Keratinocyte (primary cell): Measurements from ENCODE around the gene FANCC. TPM values are rescaled to one million over a fixed set of nuclear protein-coding genes. Genes with fewer than 3 reads are reported as not detected.

Source experiments
- DNase-seq: peaks from one replicate; pipeline ENCODE4 v3.0.0-alpha.2; 2011; ENCODE audit warnings: low read depth, missing footprints, low spot score
- FAIRE-seq: peaks from 2 replicates; lab custom pipeline; 2011; peaks lifted over from hg19 to GRCh38; lab: Jason Lieb, UNC
- H2AFZ ChIP-seq: 2 replicates; pipeline ENCODE4 v1.6.0; 2012; ENCODE audit warnings: low read length, control low read depth, inconsistent platforms; ENCODE audit not compliant: control insufficient read depth
- H3K27ac ChIP-seq: 2 replicates; pipeline ENCODE4 v1.5.1; 2011; ENCODE audit warnings: low read length; ENCODE audit not compliant: control insufficient read depth, insufficient read depth
- H3K27me3 ChIP-seq: 3 replicates; pipeline ENCODE4 v1.6.0; 2011; ENCODE audit warnings: low read length; ENCODE audit not compliant: control insufficient read depth, insufficient read depth; ENCODE audit errors: extremely low read depth
- H3K36me3 ChIP-seq, 2 experiments: 2 replicates in 1 of 2; 3 replicates in 1 of 2; pipeline ENCODE4 v1.5.1; 2011; ENCODE audit warnings: low read length in 2 of 2, mild to moderate bottlenecking in 1 of 2; ENCODE audit not compliant: control insufficient read depth in 2 of 2, insufficient read depth in 2 of 2; ENCODE audit errors: extremely low read depth in 1 of 2
- H3K4me1 ChIP-seq: 3 replicates; pipeline ENCODE4 v1.5.1; 2011; ENCODE audit warnings: low read length; ENCODE audit not compliant: control insufficient read depth, insufficient read depth; ENCODE audit errors: extremely low read depth
- H3K4me2 ChIP-seq: 3 replicates; pipeline ENCODE4 v1.6.0; 2011; ENCODE audit warnings: low read depth, low read length; ENCODE audit not compliant: control insufficient read depth, insufficient read depth; ENCODE audit errors: extremely low read depth
- H3K4me3 ChIP-seq, 3 experiments: fragments of 200-600 bp in 1 of 3; sonication (generic) in 1 of 3; 2 replicates in 2 of 3; 3 replicates in 1 of 3; pipeline ENCODE4 v1.5.1; 2011 to 2016; ENCODE audit warnings: low read length in 3 of 3, mild to moderate bottlenecking in 3 of 3, control low read depth in 2 of 3, inconsistent platforms in 1 of 3, low read depth in 1 of 3, mixed read lengths in 1 of 3, mixed run types in 1 of 3, moderate library complexity in 1 of 3; ENCODE audit not compliant: control insufficient read depth in 2 of 3, insufficient read depth in 2 of 3; ENCODE audit errors: extremely low read depth in 1 of 3
- H3K79me2 ChIP-seq: 2 replicates; pipeline ENCODE4 v1.6.0; 2012; ENCODE audit warnings: low read length; ENCODE audit not compliant: control insufficient read depth, insufficient read depth
- H3K9ac ChIP-seq: 3 replicates; pipeline ENCODE4 v1.6.0; 2011; ENCODE audit warnings: low read length; ENCODE audit not compliant: control insufficient read depth, insufficient read depth; ENCODE audit errors: extremely low read depth
- H3K9me1 ChIP-seq: 3 replicates; pipeline ENCODE4 v1.6.0; 2011; ENCODE audit warnings: low read length; ENCODE audit not compliant: control insufficient read depth, insufficient read depth; ENCODE audit errors: extremely low read depth
- H3K9me3 ChIP-seq: 2 replicates; pipeline ENCODE4 v1.5.1; 2012; ENCODE audit warnings: low read depth, low read length; ENCODE audit not compliant: control insufficient read depth
- H4K20me1 ChIP-seq: 3 replicates; pipeline ENCODE4 v1.6.0; 2011; ENCODE audit warnings: low read length; ENCODE audit not compliant: control insufficient read depth, insufficient read depth; ENCODE audit errors: extremely low read depth
- EZH2 ChIP-seq: IDR thresholded peaks from one replicate; pipeline ENCODE4 v1.6.1; 2012; ENCODE audit warnings: inconsistent platforms, mild to moderate bottlenecking, low read length, moderate library complexity
- dilution Hi-C: fragments of 300-500 bp; cut with MboI; formaldehyde crosslinking; loops from one replicate; pipeline ENCODE4 v1.7.0; 2020; ENCODE audit warnings: low sequenced_read_pairs; ENCODE audit not compliant: extremely low pct_ligation_motif_present
- polyA plus RNA-seq, 5 experiments: library from polyadenylated mRNA; depleted of rRNA in 3 of 5; stranded (reverse) in 3 of 5; stranded (forward) in 1 of 5; unstranded in 1 of 5; fragments of >200 nt; gene quantifications; 1 replicate in 1 of 5; 2 replicates in 3 of 5; 3 replicates in 1 of 5; pipeline versions ENCODE4 v1.2.1 to v1.2.3, GENCODE V29; 2011 to 2012; ENCODE audit warnings: missing spikeins in 2 of 5, low read depth in 1 of 5, low replicate concordance in 1 of 5
- TF ChIP-seq, protein P1 (sequence below), 3 experiments: IDR thresholded peaks in 1 of 3; conservative IDR thresholded peaks in 1 of 3; optimal IDR thresholded peaks in 1 of 3; 2 replicates in 2 of 3; 3 replicates in 1 of 3; pipeline versions ENCODE3 to v1.5.1; 2011; ENCODE audit warnings: low read length in 3 of 3, mild to moderate bottlenecking in 3 of 3, moderate library complexity in 2 of 3, control low read depth in 1 of 3, inconsistent platforms in 1 of 3; ENCODE audit not compliant: insufficient read depth in 2 of 3; ENCODE audit errors: extremely low read depth in 1 of 3

The FANCC gene
- polyA plus RNA-seq, 1 donor (not counting 4 experiments of a cell fraction or from before 2014, with no cell fraction given) = 8.3 TPM

GRCh38 chr9:95349091-95350038, 31.9 kb upstream of the FANCC start:
- H3K4me3 ChIP-seq = peak overlapping the region; percentile 11 to 49 (median 13)

GRCh38 chr9:95346021-95346420, 28.5 kb upstream of the FANCC start:
- H3K9ac ChIP-seq = no peak overlapping the region
- TF ChIP-seq EZH2 = no peak
- TF ChIP-seq, protein P1, sequence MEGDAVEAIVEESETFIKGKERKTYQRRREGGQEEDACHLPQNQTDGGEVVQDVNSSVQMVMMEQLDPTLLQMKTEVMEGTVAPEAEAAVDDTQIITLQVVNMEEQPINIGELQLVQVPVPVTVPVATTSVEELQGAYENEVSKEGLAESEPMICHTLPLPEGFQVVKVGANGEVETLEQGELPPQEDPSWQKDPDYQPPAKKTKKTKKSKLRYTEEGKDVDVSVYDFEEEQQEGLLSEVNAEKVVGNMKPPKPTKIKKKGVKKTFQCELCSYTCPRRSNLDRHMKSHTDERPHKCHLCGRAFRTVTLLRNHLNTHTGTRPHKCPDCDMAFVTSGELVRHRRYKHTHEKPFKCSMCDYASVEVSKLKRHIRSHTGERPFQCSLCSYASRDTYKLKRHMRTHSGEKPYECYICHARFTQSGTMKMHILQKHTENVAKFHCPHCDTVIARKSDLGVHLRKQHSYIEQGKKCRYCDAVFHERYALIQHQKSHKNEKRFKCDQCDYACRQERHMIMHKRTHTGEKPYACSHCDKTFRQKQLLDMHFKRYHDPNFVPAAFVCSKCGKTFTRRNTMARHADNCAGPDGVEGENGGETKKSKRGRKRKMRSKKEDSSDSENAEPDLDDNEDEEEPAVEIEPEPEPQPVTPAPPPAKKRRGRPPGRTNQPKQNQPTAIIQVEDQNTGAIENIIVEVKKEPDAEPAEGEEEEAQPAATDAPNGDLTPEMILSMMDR (optimal IDR thresholded peaks at IDR 0.05 in 1 of 3, IDR thresholded peaks at IDR 0.05 in 1 of 3, conservative IDR thresholded peaks at IDR 0.05 in 1 of 3; ENCODE audit: extremely low read depth in 1 of 3, insufficient read depth in 2 of 3, low read length in 3 of 3) = no peak
- dilution Hi-C loops = no loop called here
- H3K79me2 ChIP-seq = no peaks in the 10 kb centered on the region
- H3K36me3 ChIP-seq = no peaks in the 10 kb centered on the region
- DNase-seq (no peak), FAIRE-seq (no peak)
- no peaks in the 10 kb centered on the region for H3K9me3 ChIP-seq
- H3K4me2 ChIP-seq = no peak overlapping the region
- no peaks in the 10 kb centered on the region for H4K20me1 ChIP-seq
- H3K27ac ChIP-seq = no peak overlapping the region
- H3K4me3 ChIP-seq = no peak overlapping the region
- no peak overlapping the region for H2AFZ ChIP-seq
- peaks cover 2% of the 10 kb centered on the region for H3K4me1 ChIP-seq
- no peaks in the 10 kb centered on the region for H3K9me1 ChIP-seq
- peaks cover 19% of the 10 kb centered on the region for H3K27me3 ChIP-seq

More at GRCh38 chr9:95349091-95350038, 31.9 kb upstream of the FANCC start:
- H3K79me2 ChIP-seq = no peaks in the 10 kb centered on the region
- H3K36me3 ChIP-seq = no peaks in the 10 kb centered on the region
- peaks cover 21% of the 10 kb centered on the region for H3K27me3 ChIP-seq
- DNase-seq (no peak), FAIRE-seq (no peak)
- dilution Hi-C loops = no loop called here
- H3K4me1 ChIP-seq = peaks cover 2% of the 10 kb centered on the region
- H3K4me2 ChIP-seq = peak overlapping the region; percentile 65
- TF ChIP-seq, protein P1 (optimal IDR thresholded peaks at IDR 0.05 in 1 of 3, IDR thresholded peaks at IDR 0.05 in 1 of 3, conservative IDR thresholded peaks at IDR 0.05 in 1 of 3; ENCODE audit: extremely low read depth in 1 of 3, insufficient read depth in 2 of 3, low read length in 3 of 3) = no peak
- peak; percentile 59 for TF ChIP-seq EZH2
- no peaks in the 10 kb centered on the region for H3K9me3 ChIP-seq
- H4K20me1 ChIP-seq = no peaks in the 10 kb centered on the region
- no peak overlapping the region for H3K9ac ChIP-seq
- H3K9me1 ChIP-seq = no peaks in the 10 kb centered on the region
- peak overlapping the region; percentile 68 for H2AFZ ChIP-seq
- H3K27ac ChIP-seq = no peak overlapping the region
